Lung (tissue), 12 donors: ENCODE results near the gene NXPH1. TPM values are rescaled to one million over a fixed set of nuclear protein-coding genes. Genes with fewer than 3 reads are reported as not detected.

ENCODE experiments used
- ATAC-seq: fragments of 200-7000 bp; cut with Tn5 transposase; one replicate; pipeline ENCODE4 v1.9.1; 2020; ENCODE audit warnings: moderate number of reproducible peaks; ENCODE audit not compliant: insufficient read depth, low FRiP score
- DNase-seq, 3 donors: peaks; one replicate each; pipeline ENCODE4 v3.0.0-alpha.2; 2013 to 2017
- H3K27ac ChIP-seq, 2 donors: one replicate each; pipeline ENCODE4 v1.5.1; 2013; ENCODE audit warnings: mild to moderate bottlenecking in 2 of 2, moderate library complexity in 2 of 2, control low read depth in 1 of 2, inconsistent platforms in 1 of 2, low read depth in 1 of 2, low read length in 1 of 2
- H3K27me3 ChIP-seq, 3 donors: one replicate each; pipeline ENCODE4 v1.5.1; 2013; ENCODE audit warnings: low read length in 2 of 3; ENCODE audit not compliant: control insufficient read depth in 3 of 3, insufficient read depth in 3 of 3
- H3K36me3 ChIP-seq, 4 donors: one replicate each; pipeline ENCODE4 v1.5.1; 2013; ENCODE audit warnings: low read length in 4 of 4, mild to moderate bottlenecking in 1 of 4, moderate library complexity in 1 of 4; ENCODE audit not compliant: control insufficient read depth in 4 of 4, insufficient read depth in 4 of 4
- H3K4me1 ChIP-seq, 5 donors: one replicate each; pipeline ENCODE4 v1.5.1; 2013; ENCODE audit warnings: low read length in 5 of 5, mild to moderate bottlenecking in 2 of 5, moderate library complexity in 1 of 5; ENCODE audit not compliant: control insufficient read depth in 5 of 5, insufficient read depth in 5 of 5
- H3K4me3 ChIP-seq: one replicate; pipeline ENCODE4 v1.5.1; 2013; ENCODE audit warnings: mild to moderate bottlenecking, control low read depth, moderate library complexity
- H3K9ac ChIP-seq, 2 donors: one replicate each; pipeline ENCODE4 v1.5.1; 2013; ENCODE audit warnings: low read length in 2 of 2, control low read depth in 1 of 2; ENCODE audit not compliant: insufficient read depth in 1 of 2
- H3K9me3 ChIP-seq, 4 donors: one replicate each; pipeline ENCODE4 v1.5.1; 2013; ENCODE audit warnings: low read length in 3 of 4, mild to moderate bottlenecking in 1 of 4, moderate library complexity in 1 of 4; ENCODE audit not compliant: control insufficient read depth in 4 of 4, insufficient read depth in 3 of 4
- CTCF ChIP-seq: IDR thresholded peaks from 2 replicates; pipeline ENCODE4 v1.5.1; 2012; ENCODE audit warnings: mild to moderate bottlenecking; ENCODE audit errors: control extremely low read depth, extremely low read depth
- WGBS, 2 donors: extraction: QIAGEN DNeasy Blood & Tissue Kit; methylation state at CpG; one replicate each; pipeline ENCODE4 v1.1.7; 2013; 5-methylcytosine and 5-hydroxymethylcytosine counted together
- polyA plus RNA-seq, 2 donors: library from polyadenylated mRNA; stranded (reverse); fragments of 200-250 nt; gene quantifications; one replicate each; pipeline ENCODE4 v1.2.1, GENCODE V29; 2013
- total RNA-seq, 2 donors: library from RNA; depleted of rRNA in 1 of 2; stranded (reverse); fragments of >200 nt in 1 of 2; gene quantifications; one replicate each; pipeline ENCODE4 v1.2.1, GENCODE V29; 2014 to 2021
- donor health status: control.
- donor health status: control.
- donor health status: Bipolar disorder and iron deficiency.
- donor health status: healthy.
- donor health status: DM: yes; HTN: yes; CAD: no.

NXPH1 gene
- total and polyA plus RNA-seq, 4 donors, result 0.09 to 0.17 TPM; not detected in 2

GRCh38 chr7:8511855-8512254, 78.4 kb downstream of the NXPH1 start:
- H3K4me3 ChIP-seq, result no peak overlapping the region
- H3K9ac ChIP-seq, result no peak overlapping the region
- no peak for TF ChIP-seq CTCF
- no peaks in the 10 kb centered on the region for H3K36me3 ChIP-seq
- ATAC-seq, result no peak
- WGBS, 2 donors, result 70 to 80% methylated on average over 3 of the region's 3 CpGs
- H3K9me3 ChIP-seq, result peaks cover 0 to under 1% (median 0%) of the 10 kb centered on the region in 4 donors
- no peaks in the 10 kb centered on the region for H3K27me3 ChIP-seq
- H3K27ac ChIP-seq, result no peak overlapping the region
- peak in 1 of 3 donors; percentile 34 for DNase-seq
- H3K4me1 ChIP-seq, result no peaks in the 10 kb centered on the region

GRCh38 chr7:8514781-8515519, 81.5 kb downstream of the NXPH1 start:
- 58 to 62% methylated on average over 3 of the region's 3 CpGs for whole genome bisulfite sequencing, 2 donors
- Histone ChIP-seq H3K27me3 (no peaks in the 10 kb centered on the region), H3K4me3 (no peak overlapping the region), H3K27ac (no peak overlapping the region), H3K9ac (no peak overlapping the region), H3K4me1 (no peaks in the 10 kb centered on the region), H3K36me3 (no peaks in the 10 kb centered on the region), H3K9me3 (no peaks in the 10 kb centered on the region)
- DNase-seq (peak in 1 of 3 donors; percentile 4), ATAC-seq (no peak)
- no peak for TF ChIP-seq CTCF

GRCh38 chr7:8515640-8516185, 82.3 kb downstream of the NXPH1 start:
- H3K36me3 ChIP-seq, result no peaks in the 10 kb centered on the region
- DNase-seq (no peak), ATAC-seq (no peak)
- H3K4me1 ChIP-seq, result no peaks in the 10 kb centered on the region
- H3K27me3 ChIP-seq, result no peaks in the 10 kb centered on the region
- no peaks in the 10 kb centered on the region for H3K9me3 ChIP-seq
- no peak overlapping the region for H3K27ac ChIP-seq
- H3K4me3 ChIP-seq, result no peak overlapping the region
- TF ChIP-seq CTCF, result no peak
- WGBS, 2 donors, result 69 to 84% methylated on average over 5 of the region's 5 CpGs
- no peak overlapping the region for H3K9ac ChIP-seq
